ENCODE results near the gene ZFP69.
"Not testable (repeated sequence)": the region's sequence is repeated elsewhere in the genome, so short reads cannot be mapped to it uniquely, and the experiment has no call there.

ZFP69 gene

GRCh38 chr1:40476924-40477677 lies at the start of gene ZFP69:
TSS of gene ZFP69 (plus strand) at chr1:40477290. CDS start at chr1:40479362, 2,072 bp downstream.
- DNase-seq (ENCODE audit: low read depth), result peak; percentile 36

GRCh38 chr1:40431385-40431784 lies 45.7 kb upstream of the ZFP69 start:
- no peak for DNase-seq (ENCODE audit: low read depth)

DNA sequence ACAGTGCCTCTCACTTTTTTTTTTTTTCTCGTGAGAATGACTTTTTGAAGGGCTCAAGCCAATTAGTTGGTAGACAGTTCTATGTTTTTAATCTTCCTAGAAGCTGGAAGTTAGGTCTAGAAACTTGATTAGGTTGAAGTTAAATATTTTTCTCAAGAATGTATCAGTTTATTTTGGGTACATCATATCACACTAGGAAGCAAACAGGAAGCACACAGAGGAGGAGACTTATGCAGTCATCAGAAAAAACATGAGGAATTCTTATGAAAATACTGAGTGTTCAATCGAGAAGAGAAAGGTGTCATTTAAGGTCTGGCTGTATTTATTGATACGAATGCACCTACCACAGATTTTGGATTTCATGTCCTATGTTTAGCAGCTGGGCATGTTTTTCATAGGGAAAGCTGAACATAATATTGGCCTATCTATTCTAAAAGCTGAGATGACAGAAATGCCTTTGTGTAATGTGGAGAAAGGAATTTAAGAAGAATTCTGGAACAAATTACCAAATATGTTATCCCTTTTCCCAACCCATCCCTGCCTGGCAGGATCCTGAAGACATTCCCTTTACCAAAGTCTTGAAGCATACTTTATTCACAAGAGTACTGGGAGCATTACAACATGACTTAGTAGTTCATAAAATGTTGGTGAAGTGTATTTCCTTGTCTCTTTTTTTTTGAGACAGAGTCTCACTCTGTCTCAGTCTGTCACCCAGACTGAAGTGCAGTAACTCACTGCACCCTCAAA lies 44.3 kb upstream of the ZFP69 start:
- no peak for DNase-seq (ENCODE audit: low read depth)

GRCh38 chr1:40435471-40435870 lies 41.6 kb upstream of the ZFP69 start:
- no peak for DNase-seq (ENCODE audit: low read depth)

GRCh38 chr1:40435876-40436275 lies 41.2 kb upstream of the ZFP69 start:
- no peak for DNase-seq (ENCODE audit: low read depth)

- DNase-seq (ENCODE audit: low read depth), result no peak
These were observed 38.6 kb upstream of the ZFP69 start for GRCh38 chr1:40438391-40439015.

- DNase-seq (ENCODE audit: low read depth), result no peak
These were observed 37.8 kb upstream of the ZFP69 start for GRCh38 chr1:40439247-40439646.

- peak; percentile 87 for DNase-seq (ENCODE audit: low read depth)
These were observed 27.2 kb upstream of the ZFP69 start, which contains the start of gene ZFP69B for GRCh38 chr1:40449684-40450494. TSS of gene ZFP69B (plus strand) at chr1:40450476. CDS start at chr1:40450962, 486 bp downstream.

GRCh38 chr1:40450495-40451237 lies 26.4 kb upstream of the ZFP69 start:
- peak; percentile 58 for DNase-seq (ENCODE audit: low read depth)

DNA sequence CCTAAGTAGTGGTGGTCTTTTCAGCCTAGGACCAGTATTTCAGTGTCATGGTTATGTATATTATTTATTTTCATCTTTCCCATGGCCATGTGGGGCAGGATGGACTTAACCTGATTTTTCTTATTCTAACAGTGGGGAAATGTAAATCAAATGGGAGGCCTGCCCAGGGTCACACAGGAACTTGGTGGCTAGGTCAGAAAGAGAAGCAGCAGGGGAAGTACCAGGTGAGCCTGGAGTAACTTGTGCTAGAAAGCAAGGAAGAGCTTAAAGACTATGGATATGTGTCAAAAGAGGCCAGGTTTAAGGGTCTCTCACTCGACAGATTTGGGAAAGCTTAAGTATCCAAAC lies 25.9 kb upstream of the ZFP69 start:
- no peak for DNase-seq (ENCODE audit: low read depth)

- DNase-seq (ENCODE audit: low read depth), result no peak
These were observed 22.2 kb upstream of the ZFP69 start for GRCh38 chr1:40454873-40455272.

- no peak for DNase-seq (ENCODE audit: low read depth)
These were observed 14.0 kb upstream of the ZFP69 start for GRCh38 chr1:40462956-40463590.

DNA sequence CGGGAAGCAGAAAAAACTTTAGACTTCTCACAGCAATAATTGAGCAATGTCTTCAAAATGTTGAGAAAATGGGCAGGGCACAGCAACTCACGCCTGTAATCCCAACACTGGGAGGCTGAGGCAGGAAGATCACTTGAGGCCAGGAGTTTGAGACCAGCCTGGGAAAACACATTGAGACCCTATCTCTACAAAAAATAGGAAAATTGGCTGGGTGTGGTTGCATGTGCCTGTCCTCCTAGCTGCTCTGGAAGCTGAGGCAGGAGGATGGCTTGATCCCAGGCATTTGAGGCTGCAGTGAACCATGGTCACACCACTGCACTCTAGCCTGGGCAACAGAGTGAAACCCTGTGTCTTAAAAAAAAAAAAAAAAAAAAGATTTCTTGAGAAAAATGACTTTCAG lies 7.8 kb upstream of the ZFP69 start:
- DNase-seq (ENCODE audit: low read depth), result no peak

DNA sequence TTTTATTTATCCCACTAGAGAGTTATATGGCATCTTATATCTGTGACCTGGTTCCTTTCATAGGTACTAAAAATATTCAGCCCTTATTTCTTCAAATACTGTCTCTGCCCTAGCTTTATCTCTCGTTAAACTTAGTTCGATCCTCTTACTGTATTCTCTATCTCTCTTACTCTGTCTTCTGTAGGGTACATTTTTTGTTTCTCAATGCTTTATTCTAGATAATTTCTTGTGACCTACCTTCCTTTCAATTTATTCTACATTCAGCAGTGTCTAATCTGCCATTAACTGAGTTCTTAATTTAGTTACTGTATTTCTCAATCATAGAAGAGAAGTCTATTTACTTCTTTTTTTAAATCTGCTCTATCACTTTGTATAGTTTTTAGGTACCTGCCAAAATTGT lies 1.8 kb upstream of the ZFP69 start:
- no peak for DNase-seq (ENCODE audit: low read depth)

GRCh38 chr1:40477678-40478053 lies 576 bp downstream of the ZFP69 start:
- DNase-seq (ENCODE audit: low read depth), result no peak

GRCh38 chr1:40478276-40478675 lies 1.2 kb downstream of the ZFP69 start:
- DNase-seq (ENCODE audit: low read depth), result no peak

- DNase-seq (ENCODE audit: low read depth), result no peak
These were observed 2.1 kb downstream of the ZFP69 start for GRCh38 chr1:40479156-40479555.

DNA sequence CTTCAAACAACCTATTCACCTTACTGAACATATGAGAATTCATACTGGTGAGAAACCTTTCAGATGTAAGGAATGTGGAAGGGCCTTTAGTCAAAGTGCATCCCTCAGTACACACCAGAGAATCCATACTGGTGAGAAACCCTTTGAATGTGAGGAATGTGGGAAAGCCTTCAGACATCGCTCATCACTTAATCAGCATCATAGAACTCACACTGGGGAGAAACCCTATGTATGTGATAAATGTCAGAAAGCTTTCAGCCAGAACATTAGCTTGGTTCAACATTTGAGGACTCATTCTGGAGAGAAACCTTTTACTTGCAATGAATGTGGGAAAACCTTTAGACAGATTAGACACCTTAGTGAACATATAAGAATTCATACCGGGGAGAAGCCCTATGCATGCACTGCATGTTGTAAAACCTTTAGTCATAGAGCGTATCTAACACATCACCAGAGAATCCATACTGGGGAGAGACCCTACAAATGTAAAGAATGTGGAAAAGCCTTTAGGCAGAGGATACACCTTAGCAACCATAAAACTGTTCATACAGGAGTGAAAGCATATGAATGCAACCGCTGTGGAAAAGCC lies 18.3 kb downstream of the ZFP69 start:
- no peak for DNase-seq (ENCODE audit: low read depth)

DNA sequence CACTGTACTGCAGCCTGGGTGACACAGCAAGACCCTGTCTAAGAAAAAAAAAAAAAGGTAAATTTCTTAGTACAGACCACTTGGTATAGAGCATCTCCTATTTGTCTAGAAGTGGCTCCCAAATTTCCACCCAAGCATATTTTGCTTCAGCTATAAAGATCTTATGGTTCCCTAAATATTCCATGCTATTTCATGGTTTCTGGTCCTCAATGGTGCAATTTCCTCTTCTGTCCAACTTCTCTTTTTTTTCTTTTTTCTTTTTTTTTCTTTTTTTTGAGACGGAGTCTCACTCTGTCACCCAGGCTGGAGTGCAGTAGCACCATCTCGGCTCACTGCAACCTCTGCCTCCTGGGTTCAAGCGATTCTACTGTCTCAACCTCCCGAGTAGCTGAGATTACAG lies 25.6 kb downstream of the ZFP69 start:
- DNase-seq (ENCODE audit: low read depth), result not testable (repeated sequence)

- no peak for DNase-seq (ENCODE audit: low read depth)
These were observed 30.9 kb downstream of the ZFP69 start for GRCh38 chr1:40507973-40508372.

Measured in stimulated activated CD8-positive, alpha-beta memory T cell treated with anti-CD3 and anti-CD28 coated beads, Interleukin-7, amount 100 ng/mL, for 24 hours (primary cell).